GM18907 (cell line): Measurements from ENCODE around the gene PITX1.
A peak's percentile ranks its signal among the peaks of the same experiment; 100 is the strongest.

Experiments used
- ATAC-seq: cut with Tn5 transposase; IDR thresholded peaks from one replicate; pipeline ENCODE4 v1.9.1; 2021; ENCODE audit warnings: mild to moderate bottlenecking, moderate library complexity; ENCODE audit not compliant: unreplicated experiment

Gene PITX1

DNA sequence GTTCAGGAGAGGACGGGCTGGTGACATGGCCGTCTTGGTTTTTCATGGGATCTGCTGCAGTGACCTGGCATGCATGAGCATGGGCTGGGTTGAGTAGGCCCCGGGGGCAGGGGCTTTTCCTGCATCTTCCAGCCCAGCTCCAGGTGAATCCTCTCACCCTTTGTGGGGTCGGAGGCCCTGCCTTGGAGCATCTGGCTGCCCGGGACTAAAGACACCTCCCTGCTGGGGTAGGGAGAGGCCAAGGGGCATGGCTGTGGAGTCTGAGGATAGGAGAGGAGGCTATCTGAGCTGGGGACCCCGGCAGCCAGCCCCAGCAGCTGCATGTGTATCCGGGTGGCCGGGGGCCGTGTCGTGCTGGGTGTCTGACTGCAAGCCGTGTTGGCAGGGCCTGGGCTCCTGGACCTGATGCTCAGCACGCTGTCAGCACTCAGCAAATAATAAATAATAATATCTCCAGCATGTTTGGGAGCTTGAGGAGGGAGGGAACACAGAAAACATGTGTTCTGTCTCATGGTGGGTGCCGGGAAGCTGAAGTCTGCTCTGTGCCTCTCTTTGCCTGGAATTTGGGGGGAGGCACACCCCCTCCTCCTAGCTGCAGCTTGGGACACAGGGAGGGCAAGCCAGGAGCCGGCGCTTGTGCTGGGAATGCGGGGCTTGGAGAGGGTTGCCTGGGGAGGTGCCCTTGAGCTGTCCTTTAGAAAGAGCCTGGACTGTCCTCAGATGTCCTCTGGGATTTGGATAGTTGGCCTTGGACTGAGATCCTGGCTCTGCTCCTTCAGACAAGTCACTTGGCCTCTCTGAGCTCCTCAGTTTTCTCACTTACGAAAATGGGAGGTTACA is 28.4 kb upstream of the PITX1 start:
- ATAC-seq, result no peak

DNA sequence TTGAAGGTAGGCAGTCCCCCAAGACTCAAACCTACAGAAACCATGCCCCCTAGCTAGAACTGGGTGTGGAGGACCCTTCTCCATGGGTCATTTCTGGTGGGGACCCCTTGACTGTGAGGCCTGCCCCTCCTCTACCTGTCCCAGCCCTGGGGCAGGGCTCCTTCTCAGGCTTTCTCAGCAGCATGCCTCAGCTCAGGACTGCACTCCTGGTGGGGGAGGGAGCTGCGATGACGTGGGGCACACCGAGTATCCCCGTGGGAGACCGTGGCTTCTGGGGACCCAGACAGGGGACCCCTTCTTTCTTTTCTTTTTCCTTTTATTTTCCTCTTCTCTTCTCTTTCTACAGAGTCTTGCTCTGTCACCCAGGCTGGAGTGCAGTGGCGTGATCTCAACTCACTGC is 27.0 kb upstream of the PITX1 start:
- ATAC-seq, result no peak

DNA sequence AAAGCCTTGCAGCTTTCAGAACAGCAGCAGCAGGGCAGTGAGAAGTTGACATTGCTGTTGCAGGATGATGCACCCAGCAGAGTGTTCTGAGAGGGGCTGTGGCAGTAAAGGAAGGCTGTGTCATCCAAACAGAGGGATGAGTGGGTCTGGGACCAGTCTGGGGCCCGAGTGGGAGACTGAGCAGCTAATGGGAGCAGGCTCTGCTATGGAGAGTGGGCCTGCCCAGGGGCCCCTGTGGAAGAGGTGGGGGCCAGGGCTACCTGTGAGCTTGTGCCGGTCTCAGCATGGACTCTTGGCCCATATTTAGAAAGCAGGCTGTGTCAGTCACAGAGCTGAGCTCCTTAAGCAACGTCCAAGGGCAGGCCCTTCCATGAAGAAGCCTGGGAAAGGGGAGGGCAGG is 26.0 kb upstream of the PITX1 start:
- no peak for ATAC-seq

DNA sequence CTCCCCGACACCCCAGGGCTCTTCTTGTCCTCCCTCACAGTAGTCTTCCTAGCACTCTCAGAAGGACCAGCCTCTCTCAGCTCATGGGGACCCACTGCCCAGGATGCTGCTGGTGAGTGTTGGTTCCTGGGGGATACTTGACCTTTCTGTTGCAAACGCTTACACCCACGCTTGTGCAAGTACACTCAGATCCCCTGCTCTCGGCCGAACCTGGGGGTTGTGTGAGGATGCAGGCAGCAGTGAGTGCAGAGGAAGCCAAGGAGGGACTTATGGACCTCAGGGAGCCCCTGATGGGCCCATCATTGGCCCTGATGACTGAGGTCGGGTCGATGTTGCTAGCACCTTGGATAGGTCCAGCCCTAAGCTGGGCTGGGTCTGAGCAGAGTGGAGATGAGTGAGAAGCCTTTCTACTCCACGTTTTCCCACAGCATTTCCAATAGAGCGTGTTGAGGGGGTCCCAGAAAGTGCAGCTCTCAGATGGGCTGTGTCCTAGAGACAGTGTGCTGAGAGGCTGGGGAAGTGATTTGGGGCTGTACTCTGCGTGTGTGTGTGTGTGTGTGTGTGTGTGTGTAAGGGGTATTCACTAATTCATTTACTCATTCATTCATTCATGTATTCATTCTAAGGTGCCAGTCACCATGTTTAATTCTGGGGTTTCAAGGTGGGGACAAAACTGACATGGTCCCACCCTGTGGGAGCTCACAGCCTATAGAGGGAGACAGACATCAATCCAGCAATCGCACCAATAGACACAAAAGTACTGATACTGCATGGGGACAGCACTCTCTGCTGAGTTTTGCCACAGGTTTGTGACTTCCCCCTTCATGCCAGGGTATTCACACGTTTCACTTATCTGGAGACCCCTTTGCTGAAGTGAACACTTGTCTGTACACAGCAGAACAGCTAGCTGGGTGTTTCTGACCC is 25.2 kb upstream of the PITX1 start:
- ATAC-seq, result no peak

DNA sequence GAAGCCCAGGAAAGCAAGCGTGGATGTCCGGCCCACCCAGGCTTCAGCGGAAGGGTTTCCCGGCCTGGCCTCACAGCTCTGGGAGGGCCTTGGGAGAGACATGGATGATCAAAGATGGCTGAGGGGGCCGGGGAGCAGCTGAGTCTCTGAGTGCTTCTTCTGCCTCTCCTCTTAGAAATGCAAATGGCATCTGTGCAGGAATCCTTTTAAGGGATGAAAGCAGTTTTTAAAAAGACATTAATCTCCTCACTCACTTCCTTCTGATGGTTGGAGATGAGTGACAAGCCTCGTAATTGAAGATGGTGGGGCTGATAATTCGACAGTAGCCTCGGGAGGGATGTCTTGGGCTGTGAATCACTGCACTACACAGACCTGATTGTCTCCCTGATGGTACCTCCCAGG is 24.3 kb upstream of the PITX1 start:
- ATAC-seq, result no peak

DNA sequence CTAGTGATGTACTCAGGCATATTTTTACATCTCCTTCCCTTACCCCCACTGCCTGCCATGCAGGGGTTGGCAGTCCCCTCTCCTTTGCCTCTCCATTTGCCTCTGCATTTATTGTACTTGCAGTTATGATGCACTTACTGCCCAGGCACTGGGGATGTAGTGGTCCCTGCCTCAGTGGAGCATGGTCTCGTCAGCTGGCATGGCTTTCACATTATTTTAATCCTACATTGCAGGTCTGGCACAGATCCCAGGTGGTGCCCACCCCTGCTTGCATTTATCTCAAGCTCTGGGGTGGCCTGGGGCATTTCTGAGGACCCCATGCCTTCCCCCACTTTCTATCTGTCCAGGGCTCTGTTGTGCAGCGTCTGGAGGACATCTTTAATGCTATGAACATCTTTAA is 23.2 kb upstream of the PITX1 start:
- no peak for ATAC-seq

DNA sequence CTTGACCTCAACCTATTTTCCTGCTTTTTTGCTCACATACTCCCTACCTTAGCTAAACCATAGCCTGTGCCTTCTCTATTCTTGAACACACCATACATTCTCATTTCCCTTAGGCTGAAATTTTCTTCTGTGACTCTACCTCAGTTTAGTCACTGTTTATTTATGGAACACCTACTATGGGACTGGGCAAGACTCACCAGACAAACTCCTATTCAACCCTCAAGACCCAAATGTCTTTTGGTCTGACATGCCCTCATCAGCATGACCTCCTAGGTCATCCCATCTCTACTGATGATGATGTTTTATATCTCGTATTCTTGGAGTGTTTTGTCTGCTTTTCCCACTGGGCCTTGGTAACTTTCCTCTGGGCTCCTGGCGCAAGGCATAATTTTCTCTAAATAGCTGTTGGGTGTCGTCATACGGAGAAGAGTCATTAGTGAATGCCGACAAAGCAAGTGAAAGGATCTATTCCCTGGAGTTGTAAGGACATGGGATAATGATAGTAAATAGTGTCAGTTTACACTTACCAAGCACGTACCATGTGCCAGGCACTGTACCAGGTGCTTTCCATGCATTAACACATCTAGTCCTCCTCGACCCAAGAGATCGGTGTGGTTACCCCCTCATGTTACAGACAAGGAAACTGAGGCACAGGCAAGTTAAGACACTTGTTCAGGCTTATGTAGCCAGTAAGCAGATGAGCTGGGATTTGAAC is 22.4 kb upstream of the PITX1 start:
- ATAC-seq, result no peak

DNA sequence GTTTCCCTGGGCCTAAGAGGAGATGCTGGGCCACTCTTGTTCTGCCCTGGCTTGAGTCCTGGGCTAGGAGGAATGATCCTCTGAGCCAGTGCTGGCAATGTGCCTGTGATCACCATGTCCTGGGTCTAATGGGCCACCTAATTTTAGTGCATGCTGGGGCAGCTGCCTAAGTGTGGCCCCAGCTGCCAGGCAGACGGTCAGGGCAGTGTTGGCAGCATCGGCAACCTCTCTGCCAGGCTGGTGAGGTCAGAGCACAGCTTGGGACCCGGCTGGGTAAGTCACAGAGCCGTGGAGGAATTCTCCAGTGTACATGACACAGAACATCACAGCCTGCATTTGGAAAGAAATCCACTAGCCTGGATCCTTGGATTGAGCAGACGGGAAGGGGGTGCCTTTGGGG is 21.4 kb upstream of the PITX1 start:
- no peak for ATAC-seq

DNA sequence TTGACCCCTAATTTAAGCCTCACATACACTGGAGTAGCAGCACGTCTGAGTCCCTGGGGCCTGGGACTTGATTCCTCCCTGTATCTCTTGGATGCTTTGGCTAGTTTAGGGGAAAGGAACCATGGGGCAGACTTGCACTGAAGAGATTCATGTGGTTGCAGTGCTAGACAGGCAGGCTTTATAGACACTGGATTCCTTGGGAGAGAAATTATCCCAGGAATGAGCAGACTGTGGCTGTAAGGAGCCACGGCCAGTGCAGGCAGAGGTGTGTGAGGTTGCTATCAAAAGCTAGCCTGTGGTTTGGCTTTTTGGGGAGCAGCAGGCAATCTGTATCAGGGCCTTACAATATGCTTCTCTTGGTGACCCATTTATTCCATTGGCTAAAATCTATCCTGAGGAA is 20.5 kb upstream of the PITX1 start:
- ATAC-seq, result no peak

DNA sequence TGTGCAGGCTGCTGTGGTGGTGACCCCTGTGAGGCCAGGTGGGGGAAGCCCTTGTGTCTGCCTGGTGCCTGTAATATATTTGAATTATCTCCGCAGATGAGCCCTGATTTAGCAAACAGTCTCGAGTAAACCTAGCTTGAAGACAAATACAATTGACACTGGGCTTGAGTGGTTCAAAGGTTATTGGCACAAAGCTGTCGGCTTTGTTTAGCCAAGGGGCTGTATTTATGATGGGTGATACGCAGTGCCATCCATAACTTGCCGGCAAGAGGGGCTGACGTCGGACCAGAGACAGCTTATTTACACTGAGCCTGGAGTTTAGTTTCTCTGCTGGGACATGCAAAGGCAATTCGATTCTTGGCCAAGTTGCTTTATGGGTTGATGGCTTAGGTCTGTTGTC is 20.0 kb upstream of the PITX1 start:
- ATAC-seq, result no peak

DNA sequence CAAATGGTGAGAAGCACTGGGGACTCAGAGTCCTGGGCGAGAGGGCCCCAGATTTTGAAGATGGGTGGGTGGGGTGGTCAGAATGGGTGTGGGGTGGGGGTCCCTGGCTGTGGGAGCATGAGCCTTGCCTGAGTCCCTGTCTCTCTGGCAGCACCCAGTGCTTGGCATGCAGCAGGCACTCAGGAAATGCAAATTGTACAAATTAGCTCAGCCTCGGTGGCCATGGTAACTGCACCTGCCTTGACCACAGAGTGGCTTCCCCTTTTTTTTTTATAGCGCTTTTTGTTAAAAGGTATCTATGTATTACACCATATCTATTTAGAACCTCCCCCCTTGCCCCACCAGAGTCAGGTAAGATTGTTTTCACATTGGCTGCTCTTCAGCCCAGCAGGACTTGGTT is 19.2 kb upstream of the PITX1 start:
- peak; percentile 94 for ATAC-seq

DNA sequence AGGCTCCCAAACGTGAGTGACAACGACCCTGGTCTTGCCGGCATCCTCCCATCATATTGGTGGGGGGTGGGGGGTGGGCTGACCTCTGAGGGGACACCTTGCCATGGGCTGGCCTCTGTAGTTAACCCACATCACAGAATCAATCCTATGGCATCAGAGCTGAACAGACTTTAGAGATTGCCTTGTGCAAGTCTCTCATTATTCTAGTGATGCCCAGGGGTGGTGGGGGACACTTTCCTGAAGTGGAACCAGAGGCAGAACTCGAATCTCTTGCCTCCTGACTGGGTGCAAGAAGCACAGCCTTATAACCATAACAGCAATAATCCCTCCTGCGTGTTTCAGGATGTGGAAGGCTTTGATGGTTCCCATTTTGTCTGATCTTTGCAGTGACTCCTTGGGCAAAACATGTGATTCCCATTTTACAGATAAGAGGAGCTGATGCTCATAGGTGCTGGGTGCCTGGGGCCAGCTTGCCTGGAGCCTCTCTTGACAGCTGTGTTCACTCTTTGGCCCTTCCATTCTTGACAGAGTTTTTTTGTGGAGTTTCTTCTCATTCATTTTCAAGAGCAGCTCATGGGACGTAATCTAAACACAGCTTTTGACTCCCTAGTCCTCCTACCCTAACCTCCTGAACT is 18.6 kb upstream of the PITX1 start:
- no peak for ATAC-seq

DNA sequence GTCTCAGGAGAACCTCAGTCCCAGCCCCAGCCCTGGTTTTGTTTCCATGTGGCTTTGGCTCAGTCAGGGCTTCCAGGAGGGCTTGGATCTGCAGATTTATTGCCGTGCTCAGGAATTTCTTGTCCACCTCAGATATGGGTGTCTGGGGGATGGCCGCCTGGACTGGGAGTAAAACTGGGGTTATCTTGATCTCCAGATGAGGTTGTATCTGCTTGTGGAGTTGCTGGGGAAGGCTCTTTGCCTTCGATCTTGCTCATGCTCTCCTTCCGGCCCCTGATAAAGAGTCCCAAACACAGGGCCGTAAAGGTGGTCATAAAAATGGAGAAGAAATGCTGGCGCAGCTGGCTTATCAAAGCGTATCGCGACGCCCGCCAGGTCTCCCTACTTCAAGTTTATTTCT is 17.8 kb upstream of the PITX1 start:
- no peak for ATAC-seq

DNA sequence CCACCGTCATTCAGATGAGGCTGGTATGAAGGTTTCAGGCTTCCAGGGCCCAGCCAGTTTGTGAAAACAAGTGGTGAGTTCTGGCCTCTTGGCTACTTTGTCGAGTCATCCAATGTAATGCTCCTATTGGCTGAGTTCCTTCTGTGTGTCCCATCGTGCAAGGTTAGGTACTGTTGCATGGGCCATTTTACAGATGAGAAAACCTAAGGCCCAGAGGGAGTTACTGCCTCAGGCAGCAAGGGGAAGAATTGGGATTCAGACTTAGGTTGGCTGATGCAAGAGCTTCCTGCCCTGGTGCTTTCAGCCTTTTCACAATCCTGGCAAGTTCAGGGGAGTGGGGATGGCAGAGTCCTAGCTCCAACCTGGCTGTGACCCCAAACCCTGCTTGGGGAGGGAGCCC is 17.4 kb upstream of the PITX1 start:
- no peak for ATAC-seq

DNA sequence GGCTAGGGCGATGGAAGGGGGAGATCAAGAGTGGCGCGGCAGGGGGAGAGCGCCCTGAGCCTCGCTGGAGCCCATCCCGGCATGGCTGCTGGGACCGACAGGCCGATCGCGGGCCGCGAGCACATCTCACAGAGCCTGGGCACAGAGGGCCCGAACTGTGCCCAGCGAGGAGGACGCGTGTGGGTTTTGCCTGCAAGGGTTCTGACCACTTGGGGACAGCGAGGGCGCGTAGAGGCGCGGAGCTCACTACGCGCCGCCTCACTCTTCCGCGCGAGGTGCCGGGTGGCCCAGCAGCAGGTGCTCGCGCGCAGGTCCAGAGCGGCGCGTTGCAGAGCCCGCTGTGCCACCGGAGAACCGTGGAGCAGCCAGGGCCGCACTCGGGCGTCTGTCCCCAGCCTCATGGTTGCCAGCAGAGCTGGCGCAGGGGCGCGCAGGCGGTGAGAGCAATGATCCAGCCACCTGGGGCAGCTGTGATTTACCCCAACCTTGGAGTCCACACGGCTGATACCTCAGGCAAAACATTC is 16.3 kb upstream of the PITX1 start:
- ATAC-seq, result no peak

DNA sequence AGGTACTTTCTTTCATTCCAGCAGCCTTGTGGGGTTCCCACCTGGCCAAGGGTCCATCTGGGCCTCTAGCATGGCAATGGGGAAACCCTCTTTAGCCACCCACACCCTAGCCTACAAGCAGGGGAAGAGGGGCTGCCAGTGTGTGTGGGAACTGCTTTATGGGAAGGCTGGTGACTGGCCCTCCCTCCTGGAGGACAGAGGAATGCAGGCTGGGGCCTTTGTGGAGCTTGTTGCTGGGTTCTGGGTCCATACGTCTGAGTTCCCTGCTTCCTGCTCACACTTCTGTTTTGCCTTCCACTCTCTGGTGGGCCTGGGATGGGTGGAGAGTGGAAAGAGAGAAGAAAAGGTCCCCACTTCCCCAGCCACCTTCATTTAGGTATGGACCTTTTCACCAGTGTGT is 14.9 kb upstream of the PITX1 start:
- ATAC-seq, result no peak

DNA sequence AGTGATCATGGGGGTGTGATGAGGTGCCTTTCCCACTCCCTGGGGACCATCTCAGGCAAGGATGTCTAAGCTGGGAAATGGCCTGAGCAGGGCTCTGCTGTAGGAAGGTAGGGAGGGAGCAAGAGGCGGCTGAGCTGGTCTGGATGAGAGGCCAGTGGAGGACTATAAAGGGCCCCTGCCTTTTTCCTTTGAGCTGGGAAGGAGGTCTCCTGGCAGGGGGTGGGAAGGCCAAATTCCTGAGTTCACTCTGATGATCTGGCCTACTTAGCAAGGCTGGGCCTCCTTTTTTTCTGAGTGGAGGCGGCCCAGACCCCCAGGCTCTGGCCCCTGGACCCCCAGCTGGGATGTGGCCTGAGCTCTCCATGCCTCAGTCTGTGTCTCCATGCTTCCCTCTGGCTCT is 14.3 kb upstream of the PITX1 start:
- ATAC-seq, result no peak

DNA sequence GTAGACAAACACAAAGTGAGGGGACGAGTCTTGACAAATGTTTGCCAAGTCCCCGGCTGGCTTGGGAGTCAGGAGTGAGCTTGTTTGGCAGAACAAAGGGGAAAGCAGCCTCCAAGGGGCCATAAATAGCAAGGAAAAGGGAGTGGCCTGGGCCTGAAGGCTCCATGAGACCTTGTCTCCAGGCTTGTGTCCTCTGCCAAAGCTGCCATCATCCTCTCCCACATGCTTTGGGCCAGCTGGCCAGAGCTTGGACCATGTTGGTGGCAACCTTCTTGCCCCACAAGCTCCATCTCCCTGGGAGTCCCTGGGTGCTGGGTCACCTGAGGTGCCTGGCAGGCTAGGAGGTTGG is 13.3 kb upstream of the PITX1 start:
- ATAC-seq, result no peak

DNA sequence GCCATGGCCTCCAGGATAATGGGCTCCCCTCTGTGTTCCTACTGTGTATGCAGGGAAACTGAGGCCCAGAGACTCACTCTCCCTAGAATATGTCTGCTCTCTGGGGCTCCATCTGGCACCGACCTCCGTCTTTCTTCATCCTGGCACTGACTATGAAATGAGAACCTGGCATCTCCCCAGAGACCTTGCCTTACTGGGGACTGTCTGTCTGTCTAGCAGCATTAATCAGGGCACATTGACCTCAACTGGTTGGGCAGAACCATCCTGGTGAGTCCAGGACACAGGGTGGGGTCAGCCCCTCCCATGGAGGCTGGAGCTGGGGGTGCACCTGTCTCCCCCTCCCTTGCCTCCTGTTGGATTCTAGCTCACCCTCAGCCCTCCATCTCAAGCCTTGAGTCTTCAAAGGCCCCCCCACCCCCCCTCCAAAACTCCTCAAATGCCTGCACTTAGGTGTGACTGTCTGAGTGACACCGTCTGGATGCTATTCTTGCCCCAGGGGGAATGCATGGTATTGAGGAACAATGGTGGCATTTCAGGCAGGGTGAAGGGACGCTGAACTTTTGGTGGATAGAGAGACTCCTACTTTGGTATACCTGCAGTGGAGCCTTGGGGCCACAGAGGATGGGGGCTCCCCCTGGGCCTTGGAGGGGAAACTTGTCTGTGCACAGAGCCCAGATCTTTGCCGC is 12.8 kb upstream of the PITX1 start:
- ATAC-seq, result no peak

DNA sequence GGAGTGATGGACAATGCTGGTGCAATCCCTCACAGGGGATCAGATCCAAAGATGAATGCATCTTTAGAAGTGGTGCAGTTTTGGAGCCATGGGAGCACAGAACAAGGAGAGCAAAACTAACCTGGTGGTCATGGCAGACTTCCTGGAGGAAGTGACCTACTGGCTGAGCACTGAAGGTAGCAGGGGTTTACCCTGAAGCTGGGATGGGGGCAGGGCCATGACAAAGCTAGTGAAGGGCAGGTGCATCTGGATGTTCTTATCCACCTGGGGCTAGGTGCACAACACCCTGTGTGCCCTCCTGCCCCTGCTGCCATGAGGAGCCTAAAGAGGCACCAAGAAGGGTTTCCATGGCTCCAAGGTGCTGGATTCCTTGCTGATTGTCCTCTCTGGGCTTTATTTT is 11.5 kb upstream of the PITX1 start:
- ATAC-seq, result no peak
